DLD1 (cell line): Measurements from ENCODE around the gene PLEKHA6.

Experiments used
- in situ Hi-C: cut with HindIII; loops from 2 replicates; pipeline ENCODE4 v1.10.0; 2017; ENCODE audit warnings: low sequenced_read_pairs

Gene PLEKHA6

GRCh38 chr1:204172404-204173029 is 187.2 kb downstream of the PLEKHA6 start:
- in situ Hi-C loops, result loop anchor here (25.0 kb wide), 1 partner anchor 365 kb away; no protein-coding TSS in a partner anchor

GRCh38 chr1:204171751-204172178 is 188.0 kb downstream of the PLEKHA6 start:
- in situ Hi-C loops, result loop anchor here (25.0 kb wide), 1 partner anchor 366 kb away; no protein-coding TSS in a partner anchor

- in situ Hi-C loops, result loop anchor here (25.0 kb wide), 1 partner anchor 367 kb away; no protein-coding TSS in a partner anchor
Observed at GRCh38 chr1:204170494-204171155, 189.1 kb downstream of the PLEKHA6 start.

GRCh38 chr1:204169858-204170257 is 189.9 kb downstream of the PLEKHA6 start:
- in situ Hi-C loops, result loop anchor here (25.0 kb wide), 1 partner anchor 367 kb away; no protein-coding TSS in a partner anchor
